Stimulated activated CD4-positive, alpha-beta T cell treated with anti-CD3 and anti-CD28 coated beads, Interleukin-12 subunit alpha, Interleukin-12 subunit beta, amount 100 ng/mL, for 48 hours (primary cell): ENCODE data around the gene MEGF11.

Source experiments
- DNase-seq, 3 donors: peaks; one replicate each; pipeline ENCODE4 v3.0.0-alpha.2; 2020; ENCODE audit warnings: low read depth in 2 of 3, low spot score in 1 of 3

The MEGF11 gene

DNA sequence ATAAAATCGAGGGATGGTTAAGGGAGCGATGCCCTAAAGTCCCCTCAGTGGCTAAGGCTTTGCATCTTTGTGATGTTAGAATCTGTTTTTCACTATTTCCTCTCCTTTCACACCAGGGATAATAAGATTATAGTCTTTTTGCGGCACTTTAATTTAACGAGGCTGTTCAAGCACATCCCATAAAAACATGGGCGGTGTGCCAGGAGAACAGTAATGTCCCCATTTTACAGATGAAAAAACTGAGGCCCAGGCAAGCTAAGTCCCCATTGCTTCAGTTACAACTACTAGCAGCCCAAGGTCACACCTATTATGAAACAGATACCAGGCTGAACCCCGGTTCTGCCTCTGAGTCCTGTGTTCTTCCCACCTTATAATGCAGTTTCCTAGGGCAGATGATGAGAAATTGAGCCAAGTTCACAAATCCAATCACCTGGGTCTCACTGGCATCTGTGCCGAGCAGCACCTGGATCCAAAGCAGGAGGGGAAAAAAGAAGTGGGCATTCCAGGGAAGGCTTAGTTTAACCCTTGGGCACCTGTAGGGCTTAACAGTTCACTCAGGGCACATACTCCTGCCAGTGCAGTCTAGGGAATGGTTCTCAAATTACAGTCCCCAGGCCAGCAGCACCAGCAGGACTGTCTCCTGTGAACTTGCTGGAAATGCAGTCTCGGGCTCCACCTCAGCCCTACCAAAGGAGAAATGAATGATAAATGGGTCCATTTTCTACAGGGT, 215.0 kb downstream of the MEGF11 start:
- DNase-seq: no peak

DNA sequence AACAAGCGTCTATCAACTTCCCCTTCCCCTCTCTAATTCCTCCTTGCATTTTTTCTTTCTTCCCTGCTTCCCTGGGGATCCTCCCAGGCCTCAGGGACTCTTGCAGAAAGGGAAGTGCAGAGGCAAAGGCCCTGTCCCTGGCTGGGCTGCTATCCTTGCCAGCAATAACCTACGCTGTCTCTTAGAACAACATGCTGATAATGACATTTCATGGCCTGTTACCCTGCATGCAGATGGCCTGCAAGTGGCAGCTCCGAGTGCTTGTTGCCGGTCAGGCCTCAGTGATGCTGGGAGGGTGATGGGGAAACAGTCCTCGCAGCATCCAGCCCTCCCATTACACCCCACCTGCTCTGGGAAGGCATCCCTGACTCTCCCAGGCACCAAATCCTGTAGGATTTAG, 216.7 kb downstream of the MEGF11 start:
- no peak for DNase-seq

DNA sequence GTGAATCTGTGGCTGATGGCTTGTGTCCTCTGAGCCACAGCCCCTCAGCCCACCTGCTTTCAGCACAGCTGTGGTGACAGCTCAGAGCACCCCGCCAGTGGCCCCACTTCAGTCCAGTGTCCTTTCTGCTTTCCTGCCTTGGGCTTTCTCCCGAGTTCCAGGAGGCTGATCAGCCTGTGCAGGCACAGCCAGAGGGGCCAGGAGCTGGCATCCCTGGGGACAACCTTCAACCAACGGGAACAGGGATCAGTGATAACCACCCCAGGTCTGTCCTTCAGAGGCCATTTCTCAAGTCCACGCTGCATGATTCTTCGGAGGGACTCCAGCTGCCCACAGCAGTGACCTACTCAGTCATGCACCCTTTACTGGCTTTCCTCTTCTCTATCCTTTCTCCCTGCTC, 217.6 kb downstream of the MEGF11 start:
- no peak for DNase-seq

- DNase-seq: no peak
Measured at GRCh38 chr15:66033143-66033542, 220.4 kb downstream of the MEGF11 start.

GRCh38 chr15:66032006-66032405, 221.5 kb downstream of the MEGF11 start:
- no peak for DNase-seq

GRCh38 chr15:66030650-66031049, 222.9 kb downstream of the MEGF11 start:
- no peak for DNase-seq

DNA sequence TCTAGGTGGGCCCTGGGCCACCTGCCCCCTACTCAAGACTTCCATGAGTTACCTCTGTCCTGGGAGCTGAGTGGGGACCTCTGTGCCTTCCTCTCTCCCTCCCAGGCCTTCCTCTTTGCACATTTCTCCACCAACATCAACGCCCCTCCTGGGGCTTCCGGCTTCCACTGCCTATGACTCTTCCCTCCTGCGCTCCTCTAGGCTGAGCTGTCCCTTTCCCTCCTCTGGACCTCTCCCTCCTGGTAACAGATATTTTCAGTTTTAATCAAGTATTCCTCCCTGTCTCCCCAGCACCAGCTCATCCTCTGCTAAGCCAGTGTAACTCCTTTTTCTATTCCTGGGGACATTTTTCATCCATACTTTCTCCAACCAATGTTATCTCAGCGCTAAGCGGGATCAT, 223.9 kb downstream of the MEGF11 start:
- no peak for DNase-seq

GRCh38 chr15:66027268-66027805, 226.2 kb downstream of the MEGF11 start:
- no peak for DNase-seq

DNA sequence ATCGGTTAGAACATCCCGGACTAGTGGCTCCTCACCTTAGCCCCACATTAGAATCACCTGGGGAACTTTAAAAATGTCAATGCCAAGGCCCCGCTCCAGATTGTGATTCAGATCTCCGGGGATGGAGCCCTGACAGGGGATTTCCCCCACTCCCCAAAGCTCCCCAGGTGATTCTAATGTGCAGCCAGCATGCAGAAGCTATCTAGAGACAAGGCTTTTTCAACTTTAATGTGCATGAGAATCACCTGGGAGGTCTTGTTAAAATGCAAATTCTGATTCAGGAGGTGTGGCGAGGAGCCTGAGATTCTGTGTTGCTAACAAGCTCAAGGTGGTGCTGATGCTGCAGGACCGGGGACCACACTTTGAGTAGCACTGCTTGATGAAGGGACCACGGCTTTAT, 227.6 kb downstream of the MEGF11 start:
- no peak for DNase-seq

- no peak for DNase-seq
Measured at GRCh38 chr15:66025015-66025452, 228.5 kb downstream of the MEGF11 start.

- DNase-seq: no peak
Measured at GRCh38 chr15:66024116-66024515, 229.4 kb downstream of the MEGF11 start.

DNA sequence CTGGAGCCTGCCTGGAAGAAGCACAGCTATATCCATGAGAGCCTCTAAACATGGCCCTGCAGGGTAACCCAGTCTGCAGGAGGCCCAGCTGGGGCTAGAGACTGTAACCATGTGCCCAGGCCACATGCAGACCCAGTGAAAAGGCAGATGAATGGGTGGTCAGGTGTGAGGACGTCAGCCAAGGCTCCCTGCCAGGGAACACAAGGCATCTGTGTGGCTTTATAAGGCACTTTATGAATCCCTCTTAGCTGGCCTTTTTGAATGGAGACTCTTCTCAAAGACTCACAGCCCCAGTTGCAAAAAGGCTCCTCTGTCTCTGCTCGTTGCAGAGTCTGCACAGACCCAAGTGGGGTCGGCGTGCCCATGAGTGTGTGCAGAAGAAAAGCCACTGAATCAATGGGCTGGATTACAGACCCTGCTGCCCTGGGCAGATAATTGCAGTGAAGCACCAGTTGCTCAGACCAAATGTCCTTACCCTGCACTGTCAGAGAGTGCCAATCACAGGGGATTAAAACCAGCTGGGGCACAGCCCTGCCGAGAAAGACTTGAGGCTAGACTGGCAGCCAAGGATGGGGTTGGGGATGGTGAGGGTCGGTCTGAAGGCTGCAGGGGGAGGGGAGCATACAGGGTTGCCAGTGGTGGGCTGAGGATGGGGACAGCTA, 230.1 kb downstream of the MEGF11 start:
- DNase-seq: no peak

DNA sequence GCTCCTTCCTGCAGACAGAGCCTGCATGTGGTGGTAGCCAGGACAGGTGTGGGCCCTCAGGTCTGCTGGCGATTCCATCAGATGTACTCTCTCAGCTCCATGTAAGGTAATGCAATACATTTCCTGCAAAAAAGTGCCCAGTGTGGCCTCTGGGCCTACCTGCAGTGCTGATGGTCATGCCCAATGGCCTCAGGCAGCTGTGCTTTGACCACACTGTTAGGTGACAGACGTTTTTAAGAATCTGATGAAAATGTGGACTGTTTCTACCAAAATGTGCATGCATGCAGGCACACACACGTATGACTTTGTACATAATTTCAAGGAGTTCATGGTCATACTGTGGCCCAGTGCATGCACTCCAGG, 231.4 kb downstream of the MEGF11 start:
- no peak for DNase-seq

- no peak for DNase-seq
Measured at GRCh38 chr15:66021496-66022162, 231.9 kb downstream of the MEGF11 start.

GRCh38 chr15:66019826-66020398, 233.6 kb downstream of the MEGF11 start:
- no peak for DNase-seq

- DNase-seq: no peak
Measured at GRCh38 chr15:66019368-66019767, 234.2 kb downstream of the MEGF11 start.

DNA sequence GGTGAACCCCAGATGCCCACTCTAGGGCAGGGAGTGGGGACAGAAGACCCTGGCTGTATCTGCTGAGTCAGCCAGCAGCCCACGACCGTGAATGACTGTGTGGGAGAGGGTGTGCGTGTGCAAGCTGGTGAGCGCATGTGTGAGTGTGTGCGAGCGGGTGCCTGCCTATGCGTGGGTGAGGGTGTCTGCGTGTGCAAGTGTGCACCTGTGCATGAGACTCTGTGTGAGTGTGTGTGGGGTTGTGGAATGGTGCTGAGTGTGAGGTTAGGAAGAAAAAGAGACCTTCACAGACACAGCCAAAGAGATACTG, 235.1 kb downstream of the MEGF11 start:
- no peak for DNase-seq

DNA sequence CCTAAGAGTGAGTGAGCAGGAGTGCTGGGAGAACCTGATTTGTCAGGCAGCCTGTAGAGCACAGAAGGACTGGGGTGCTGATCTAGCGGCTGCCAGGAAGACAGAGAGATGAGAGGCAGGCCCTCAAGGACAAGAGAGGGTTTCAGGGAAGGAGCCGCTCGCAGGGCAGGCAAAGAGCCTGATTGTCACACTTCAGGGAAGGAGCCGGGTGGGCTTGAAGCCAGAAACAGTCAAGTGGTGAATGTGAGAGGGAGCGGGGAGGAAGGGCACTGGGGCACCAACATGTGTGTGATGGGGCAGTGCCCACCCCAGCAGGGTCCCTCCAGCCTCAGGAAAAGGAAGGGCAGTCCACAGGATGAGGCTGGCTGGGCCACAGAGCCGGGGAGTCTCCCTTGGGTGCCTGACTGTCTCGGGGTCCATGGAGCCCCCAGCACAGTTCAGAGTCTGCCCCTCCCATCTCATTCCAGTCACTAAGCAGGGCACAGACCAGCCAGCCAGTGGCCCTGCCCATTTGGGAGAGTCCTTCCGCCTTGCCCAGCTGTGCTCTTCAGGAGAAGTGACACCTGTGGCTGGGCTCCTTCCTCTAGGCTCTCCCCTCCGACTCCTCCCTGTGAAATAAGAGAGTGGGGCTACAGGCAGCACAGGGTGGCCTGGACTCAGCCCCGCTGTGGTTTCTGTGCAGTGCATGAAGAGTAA, 235.6 kb downstream of the MEGF11 start:
- DNase-seq: no peak

GRCh38 chr15:66017000-66017399, 236.6 kb downstream of the MEGF11 start:
- no peak for DNase-seq

DNA sequence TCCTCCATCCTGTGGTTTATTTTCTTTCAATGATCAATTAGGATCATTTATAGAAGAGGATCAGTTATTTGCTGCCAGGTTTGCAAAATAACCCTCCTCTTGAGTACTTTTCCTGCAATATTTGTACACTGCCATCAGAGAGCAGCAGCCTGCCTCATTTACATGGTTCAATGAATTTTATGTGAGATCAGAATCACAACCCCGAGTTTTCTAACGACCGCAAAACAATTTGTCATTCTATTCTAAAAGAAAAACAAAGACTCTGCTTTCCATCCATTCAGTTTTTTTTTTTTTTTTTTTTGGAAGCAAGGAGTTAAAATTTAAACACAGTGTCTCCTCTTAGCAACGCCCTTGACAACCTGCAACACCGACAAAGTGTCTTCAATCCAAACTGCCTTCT, 237.4 kb downstream of the MEGF11 start:
- DNase-seq: no peak

DNA sequence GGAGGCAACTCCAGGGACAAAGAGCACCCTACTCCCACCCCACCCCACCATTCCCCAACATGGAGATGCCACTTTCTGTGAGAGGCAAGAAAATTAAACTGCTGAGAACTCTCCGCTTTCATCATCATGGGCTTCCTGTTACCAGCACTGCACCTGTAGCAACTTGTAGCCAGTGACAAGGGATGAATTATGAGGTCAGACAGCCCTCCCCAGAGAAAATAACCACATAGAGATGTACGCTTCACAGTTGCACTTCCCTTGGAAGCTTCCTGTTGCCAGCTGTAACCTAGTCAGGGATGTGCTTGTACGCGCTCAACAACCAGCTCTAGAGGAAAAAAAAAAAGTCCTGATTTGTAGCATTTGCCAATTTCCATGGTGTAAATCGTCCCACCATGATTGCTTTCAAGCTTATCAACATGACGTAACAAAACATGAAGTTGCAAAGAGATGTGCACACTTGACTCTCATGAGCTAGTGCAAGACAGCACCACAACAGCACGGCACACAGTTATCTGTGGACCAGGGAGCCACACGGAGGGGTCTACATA, 238.8 kb downstream of the MEGF11 start:
- DNase-seq: no peak
